WTC11 (cell line): Measurements from ENCODE around the gene CCDC87. TPM values are rescaled to one million over a fixed set of nuclear protein-coding genes. Genes with fewer than 3 reads are reported as not detected.

Source experiments
- ATAC-seq: fragments of 200-7000 bp; cut with Tn5 transposase; 2 replicates; pipeline ENCODE4 v1.10.0; 2021; ENCODE audit warnings: mild to moderate bottlenecking, moderate library complexity
- CTCF ChIA-PET: fragments of 300-600 bp; sonication (Branson Sonifier 250); formaldehyde crosslinking; loops from one replicate; lab custom pipeline; 2021; ENCODE audit warnings: antibody characterized with exemption; lab: Charles Lee
- POLR2A ChIA-PET: fragments of 350-600 bp; sonication (Branson Sonifier 250); formaldehyde crosslinking; loops from one replicate; lab custom pipeline; 2021; ENCODE audit warnings: antibody characterized with exemption; lab: Charles Lee
- DNase-seq: peaks from one replicate; pipeline ENCODE4 v3.0.0; 2021; ENCODE audit warnings: low spot score
- H3K27ac Mint-ChIP-seq: 2 replicates; pipeline ENCODE4 v1.8.0; 2021; ENCODE audit warnings: mixed read lengths
- H3K27me3 Mint-ChIP-seq: 2 replicates; pipeline ENCODE4 v1.8.0; 2021; ENCODE audit warnings: low read depth, mild to moderate bottlenecking, moderate library complexity, mixed read lengths
- H3K36me3 Mint-ChIP-seq: 2 replicates; pipeline ENCODE4 v1.8.0; 2021; ENCODE audit warnings: mixed read lengths
- H3K4me1 Mint-ChIP-seq: 2 replicates; pipeline ENCODE4 v1.8.0; 2022; ENCODE audit warnings: mixed read lengths
- H3K4me3 Mint-ChIP-seq: 2 replicates; pipeline ENCODE4 v1.8.0; 2021; ENCODE audit warnings: mild to moderate bottlenecking, moderate library complexity, mixed read lengths
- H3K9me3 Mint-ChIP-seq: 2 replicates; pipeline ENCODE4 v1.8.0; 2021; ENCODE audit warnings: mixed read lengths
- AFF4 ChIP-seq: sonication (generic); formaldehyde crosslinking; IDR thresholded peaks from 2 replicates; pipeline ENCODE4 v1.8.1; 2023; ENCODE audit warnings: mild to moderate bottlenecking, missing genetic modification reagents, borderline replicate concordance
- ATF1 ChIP-seq: sonication (generic); formaldehyde crosslinking; IDR thresholded peaks from 2 replicates; pipeline ENCODE4 v1.8.1; 2023; ENCODE audit warnings: mild to moderate bottlenecking, moderate library complexity, missing genetic modification reagents
- ATF6 ChIP-seq: sonication (generic); formaldehyde crosslinking; IDR thresholded peaks from 2 replicates; pipeline ENCODE4 v1.8.1; 2023; ENCODE audit warnings: mild to moderate bottlenecking, missing genetic modification reagents
- CBFB ChIP-seq: sonication (generic); formaldehyde crosslinking; IDR thresholded peaks from 2 replicates; pipeline ENCODE4 v1.8.1; 2022; ENCODE audit warnings: mild to moderate bottlenecking, low read depth, missing genetic modification reagents
- CDX4 ChIP-seq: fragments of 250-450 bp; sonication (Bioruptor Pico); IDR thresholded peaks from 2 replicates; pipeline ENCODE4 v1.9.0; 2021; ENCODE audit warnings: moderate library complexity, mild to moderate bottlenecking, inconsistent platforms, borderline replicate concordance
- CREM ChIP-seq: sonication (generic); formaldehyde crosslinking; IDR thresholded peaks from 2 replicates; pipeline ENCODE4 v1.8.1; 2022; ENCODE audit warnings: mild to moderate bottlenecking, missing genetic modification reagents, moderate library complexity
- ELF4 ChIP-seq: sonication (generic); formaldehyde crosslinking; IDR thresholded peaks from 2 replicates; pipeline ENCODE4 v1.8.1; 2022; ENCODE audit warnings: low read depth, mild to moderate bottlenecking, moderate library complexity, missing genetic modification reagents
- EMX1 ChIP-seq: fragments of 250-450 bp; sonication (Bioruptor Pico); IDR thresholded peaks from 2 replicates; pipeline ENCODE4 v1.8.0; 2021; ENCODE audit warnings: mild to moderate bottlenecking
- ETV6 ChIP-seq: sonication (generic); formaldehyde crosslinking; IDR thresholded peaks from 2 replicates; pipeline ENCODE4 v1.8.1; 2022; ENCODE audit warnings: mild to moderate bottlenecking, missing genetic modification reagents
- GRHL2 ChIP-seq: fragments of 250-450 bp; sonication (Bioruptor Pico); IDR thresholded peaks from 2 replicates; pipeline ENCODE4 v1.8.0; 2022; ENCODE audit warnings: mild to moderate bottlenecking, moderate library complexity; ENCODE audit not compliant: insufficient replicate concordance, severe bottlenecking
- GTF2I ChIP-seq: fragments of 250-450 bp; sonication (Bioruptor Pico); conservative IDR thresholded peaks from 2 replicates; pipeline ENCODE4 v1.4.0; 2021; ENCODE audit warnings: mild to moderate bottlenecking
- HMGA2 ChIP-seq: fragments of 250-450 bp; sonication (Bioruptor Pico); IDR thresholded peaks from 2 replicates; pipeline ENCODE4 v1.4.0; 2021; ENCODE audit warnings: mild to moderate bottlenecking, moderate library complexity
- IRF2 ChIP-seq: sonication (generic); formaldehyde crosslinking; IDR thresholded peaks from 2 replicates; pipeline ENCODE4 v1.8.0; 2022; ENCODE audit warnings: low read depth, missing genetic modification reagents, borderline replicate concordance
- KAT7 ChIP-seq: sonication (generic); formaldehyde crosslinking; IDR thresholded peaks from 2 replicates; pipeline ENCODE4 v1.8.1; 2023; ENCODE audit warnings: missing genetic modification reagents, mild to moderate bottlenecking, borderline replicate concordance
- MAX ChIP-seq: sonication (generic); formaldehyde crosslinking; IDR thresholded peaks from 2 replicates; pipeline ENCODE4 v1.8.0; 2022; ENCODE audit warnings: mild to moderate bottlenecking, missing genetic modification reagents
- MXD4 ChIP-seq: fragments of 250-450 bp; sonication (Bioruptor Pico); IDR thresholded peaks from 2 replicates; pipeline ENCODE4 v1.8.0; 2021; ENCODE audit warnings: mild to moderate bottlenecking, moderate library complexity, borderline replicate concordance
- MYBL2 ChIP-seq: sonication (generic); formaldehyde crosslinking; IDR thresholded peaks from 2 replicates; pipeline ENCODE4 v1.8.1; 2023; ENCODE audit warnings: mild to moderate bottlenecking, moderate library complexity, missing genetic modification reagents
- NFATC4 ChIP-seq: fragments of 250-450 bp; sonication (Bioruptor Pico); IDR thresholded peaks from 2 replicates; pipeline ENCODE4 v1.9.0; 2021; ENCODE audit warnings: mild to moderate bottlenecking
- NR1H2 ChIP-seq: sonication (generic); formaldehyde crosslinking; IDR thresholded peaks from 2 replicates; pipeline ENCODE4 v1.9.0; 2021; ENCODE audit warnings: mild to moderate bottlenecking, moderate library complexity, missing genetic modification reagents
- PREB ChIP-seq: sonication (generic); formaldehyde crosslinking; IDR thresholded peaks from 2 replicates; pipeline ENCODE4 v1.8.1; 2022; ENCODE audit warnings: mild to moderate bottlenecking, missing genetic modification reagents, moderate library complexity, borderline replicate concordance
- SMAD3 ChIP-seq: sonication (generic); formaldehyde crosslinking; IDR thresholded peaks from 2 replicates; pipeline ENCODE4 v1.8.0; 2022; ENCODE audit warnings: missing genetic modification reagents, mild to moderate bottlenecking, borderline replicate concordance
- TCF7 ChIP-seq: sonication (generic); formaldehyde crosslinking; IDR thresholded peaks from 2 replicates; pipeline ENCODE4 v1.8.0; 2022; ENCODE audit warnings: mild to moderate bottlenecking, low read depth, missing genetic modification reagents, moderate library complexity
- TEAD4 ChIP-seq: sonication (generic); formaldehyde crosslinking; IDR thresholded peaks from 2 replicates; pipeline ENCODE4 v1.8.0; 2022; ENCODE audit warnings: mild to moderate bottlenecking, missing genetic modification reagents
- ZNF138 ChIP-seq: sonication (generic); formaldehyde crosslinking; conservative IDR thresholded peaks from 2 replicates; pipeline ENCODE4 v1.8.1; 2022; ENCODE audit warnings: mild to moderate bottlenecking, moderate library complexity, missing genetic modification reagents
- ZNF219 ChIP-seq: sonication (generic); formaldehyde crosslinking; IDR thresholded peaks from 2 replicates; pipeline ENCODE4 v1.8.0; 2023; ENCODE audit warnings: missing genetic modification reagents, mild to moderate bottlenecking, borderline replicate concordance
- ZNF232 ChIP-seq: sonication (generic); formaldehyde crosslinking; IDR thresholded peaks from 2 replicates; pipeline ENCODE4 v1.8.0; 2022; ENCODE audit warnings: mild to moderate bottlenecking, missing genetic modification reagents
- ZNF263 ChIP-seq: sonication (generic); formaldehyde crosslinking; IDR thresholded peaks from 2 replicates; pipeline ENCODE4 v1.8.1; 2022; ENCODE audit warnings: low read depth, mild to moderate bottlenecking, moderate library complexity, missing genetic modification reagents
- total RNA-seq: library from RNA; stranded (reverse); gene quantifications from 3 replicates; pipeline ENCODE4 v1.2.3, GENCODE V29; 2021

CCDC87 gene
- total RNA-seq, 1 experiment from 2014 or later = 0.85 TPM

GRCh38 chr11:66563832-66564231, 29.0 kb downstream of the CCDC87 start:
- TF ChIP-seq GRHL2 (CRISPR knock-in tag) (no peak), MYBL2 (CRISPR knock-in tag) (no peak), CREM (CRISPR knock-in tag) (no peak), ETV6 (CRISPR knock-in tag) (no peak), KAT7 (CRISPR knock-in tag) (no peak), AFF4 (CRISPR knock-in tag) (no peak), ZNF138 (CRISPR knock-in tag) (no peak), EMX1 (CRISPR knock-in tag) (no peak), ELF4 (CRISPR knock-in tag) (no peak), IRF2 (CRISPR knock-in tag) (no peak), NR1H2 (CRISPR knock-in tag) (no peak), MAX (no peak), GTF2I (CRISPR knock-in tag) (no peak), ZNF219 (CRISPR knock-in tag) (no peak), CBFB (no peak), HMGA2 (CRISPR knock-in tag) (no peak), ATF1 (no peak), PREB (CRISPR knock-in tag) (no peak), MXD4 (no peak), SMAD3 (CRISPR knock-in tag) (no peak)
- ChIA-PET CTCF (interaction anchor here (1.1 to 1.8 kb wide), 2 partner anchors 69 to 73 kb away, joined by 3 to 5 read pairs; no protein-coding TSS in a partner anchor), POLR2A (interaction anchor here (1.9 kb wide), 1 partner anchor 17 kb away, joined by 6 read pairs; the partner anchor contains the start of gene ACTN3)
- H3K36me3 Mint-ChIP-seq = peaks cover 14% of the 10 kb centered on the region
- peaks cover under 1% of the 10 kb centered on the region; the same call in 1 of the 2 replicates for H3K4me1 Mint-ChIP-seq
- peaks cover 17% of the 10 kb centered on the region for H3K27me3 Mint-ChIP-seq
- H3K4me3 Mint-ChIP-seq = no peak overlapping the region
- H3K9me3 Mint-ChIP-seq = no peaks in the 10 kb centered on the region
- no peak overlapping the region for H3K27ac Mint-ChIP-seq
- DNase-seq (no peak), ATAC-seq (no peak)

- DNase-seq (no peak), ATAC-seq (no peak)
- POLR2A ChIA-PET = interaction anchor here (1.9 kb wide), 1 partner anchor 16 kb away, joined by 6 read pairs; the partner anchor contains the start of gene ACTN3
- Mint-ChIP-seq H3K27me3 (peaks cover 16% of the 10 kb centered on the region), H3K4me3 (no peak overlapping the region), H3K9me3 (no peaks in the 10 kb centered on the region), H3K4me1 (no peaks in the 10 kb centered on the region), H3K27ac (no peak overlapping the region), H3K36me3 (peaks cover 15% of the 10 kb centered on the region)
- CTCF ChIA-PET = interaction anchor here (1.1 to 1.8 kb wide), 4 partner anchors 29 to 115 kb away, joined by 3 to 5 read pairs (median 4); partner anchors contain the start of genes CCDC87 and RBM4B
- TF ChIP-seq PREB (CRISPR knock-in tag) (no peak), ZNF232 (CRISPR knock-in tag) (no peak), NFATC4 (CRISPR knock-in tag) (no peak), CDX4 (CRISPR knock-in tag) (no peak), CBFB (no peak), ZNF263 (CRISPR knock-in tag) (no peak), TEAD4 (CRISPR knock-in tag) (no peak), TCF7 (no peak), ATF6 (CRISPR knock-in tag) (no peak)
These were observed 29.8 kb downstream of the CCDC87 start for GRCh38 chr11:66562907-66563583.
